ENCODE results near the gene PTDSS2.
"Not testable (repeated sequence)": the region's sequence is repeated elsewhere in the genome, so short reads cannot be mapped to it uniquely, and the experiment has no call there.

The PTDSS2 gene

GRCh38 chr11:508956-509355, 58.9 kb downstream of the PTDSS2 start:
- no peak for DNase-seq

- DNase-seq: no peak
These were observed 62.9 kb downstream of the PTDSS2 start for GRCh38 chr11:512761-513595.

GRCh38 chr11:514606-515005, 64.5 kb downstream of the PTDSS2 start:
- no peak for DNase-seq

DNA sequence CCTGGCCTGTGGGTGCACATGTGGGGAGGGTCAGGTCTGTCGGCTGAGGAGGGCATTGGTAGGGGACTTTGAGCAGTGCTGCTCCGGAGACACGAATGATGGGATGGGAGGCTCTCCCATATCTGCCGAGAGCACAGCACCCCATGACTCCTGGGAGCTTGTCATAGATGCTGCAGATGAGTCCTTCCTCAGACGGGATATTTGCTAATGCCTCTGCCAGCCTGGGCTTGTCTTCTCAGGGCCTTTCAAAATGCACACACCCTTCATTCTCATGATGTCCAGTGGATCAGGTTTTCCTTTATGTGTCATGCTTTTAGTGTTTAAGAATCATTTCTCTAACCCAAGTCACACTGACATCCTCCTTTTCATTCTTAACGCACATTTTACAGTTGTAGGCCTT, 65.1 kb downstream of the PTDSS2 start:
- no peak for DNase-seq

GRCh38 chr11:516400-516799, 66.3 kb downstream of the PTDSS2 start:
- DNase-seq: no peak

DNA sequence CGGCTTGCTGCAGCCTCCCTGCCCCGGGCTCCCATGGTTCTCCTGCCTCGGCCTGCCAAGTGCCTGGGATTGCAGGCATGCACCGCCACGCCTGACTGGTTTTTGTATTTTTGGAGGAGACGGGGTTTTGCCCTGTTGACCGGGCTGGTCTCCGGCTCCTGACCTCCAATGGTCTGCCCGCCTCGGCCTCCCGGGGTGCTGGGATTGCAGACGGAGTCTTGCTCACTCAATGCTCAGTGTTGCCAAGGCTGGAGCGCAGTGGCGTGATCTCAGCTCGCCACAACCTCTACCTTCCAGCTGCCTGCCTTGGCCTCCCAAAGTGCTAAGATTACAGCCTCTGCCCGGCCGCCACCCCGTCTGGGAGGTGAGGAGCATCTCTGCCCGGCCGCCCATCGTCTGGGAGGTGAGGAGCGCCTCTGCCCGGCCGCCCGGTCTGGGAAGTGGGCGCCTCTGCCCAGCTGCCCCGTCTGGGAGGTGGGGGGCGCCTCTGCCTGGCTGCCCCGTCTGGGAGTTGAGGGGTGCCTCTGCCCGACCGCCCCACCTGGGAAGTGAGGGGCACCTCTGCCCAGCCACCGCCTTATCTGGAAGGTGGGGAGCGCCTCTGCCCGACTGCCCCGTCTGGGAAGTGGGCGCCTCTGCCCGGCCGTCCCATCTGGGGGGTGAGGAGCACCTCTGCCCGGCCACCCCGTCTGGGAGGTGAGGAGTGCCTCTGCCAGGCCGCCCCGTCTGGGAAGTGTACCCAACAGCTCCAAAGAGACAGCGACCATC, 67.0 kb downstream of the PTDSS2 start:
- DNase-seq: not testable (repeated sequence)

- peak; percentile 88 for DNase-seq
These were observed 68.6 kb downstream of the PTDSS2 start for GRCh38 chr11:518463-519202.

DNA sequence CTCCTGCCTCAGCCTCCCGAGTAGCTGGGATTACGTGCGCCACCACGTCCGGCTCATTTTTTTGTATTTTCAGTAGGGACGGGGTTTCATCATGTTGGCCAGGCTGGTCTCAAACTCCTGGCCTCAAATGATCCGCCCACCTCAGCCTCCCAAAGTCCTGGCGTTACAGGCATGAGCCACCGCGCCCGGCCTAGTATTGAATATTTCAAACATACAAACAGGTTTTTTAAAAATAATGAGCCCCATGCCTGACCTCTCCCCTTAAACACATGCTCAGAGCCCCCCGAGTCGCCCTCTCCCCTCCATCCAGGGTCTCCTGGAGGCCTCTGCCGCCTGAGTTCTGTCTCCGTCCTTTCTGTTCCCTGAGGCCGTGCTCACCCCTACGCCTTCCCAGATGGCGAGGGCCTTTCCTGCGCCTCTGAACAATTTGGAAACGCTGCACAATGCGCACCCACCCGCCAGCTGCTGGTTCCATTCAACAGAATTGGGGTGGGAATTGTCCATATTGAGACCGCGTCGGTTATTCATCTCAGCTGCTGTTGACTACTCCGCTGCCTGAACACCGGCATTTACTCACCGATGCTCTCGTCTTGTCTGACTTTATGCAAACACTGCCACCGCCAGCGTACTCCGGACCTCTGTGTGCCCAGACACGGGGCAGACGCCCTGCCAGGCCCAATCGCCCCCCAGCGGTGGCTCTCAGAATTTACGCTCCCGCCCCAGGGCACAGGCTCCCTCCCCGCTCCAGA, 70.5 kb downstream of the PTDSS2 start:
- peak; percentile 13 for DNase-seq

DNA sequence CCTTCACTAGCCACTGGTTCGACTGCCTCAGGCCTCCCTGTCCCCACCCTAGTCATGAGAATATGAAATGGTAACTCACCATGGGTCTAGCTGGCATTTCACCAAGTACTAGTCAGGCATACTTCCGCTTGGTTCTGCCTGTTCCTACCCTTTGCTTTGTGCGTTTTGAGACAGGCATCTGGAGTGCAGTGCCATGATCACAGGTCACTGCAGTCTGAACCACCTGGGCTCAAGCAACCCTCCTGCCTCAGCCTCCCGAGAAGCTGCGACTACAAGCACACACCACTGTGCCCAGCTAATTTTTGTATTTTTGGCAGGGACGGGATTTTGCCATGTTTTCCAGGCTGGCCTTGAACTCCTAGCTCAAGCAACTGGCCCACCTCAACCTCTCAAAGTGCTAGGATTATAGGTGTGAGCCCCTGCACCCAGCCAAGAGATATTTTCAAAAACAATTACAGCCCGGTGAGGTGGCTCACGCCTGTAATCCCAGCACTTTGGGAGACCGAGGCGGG, 71.2 kb downstream of the PTDSS2 start:
- DNase-seq: no peak

DNA sequence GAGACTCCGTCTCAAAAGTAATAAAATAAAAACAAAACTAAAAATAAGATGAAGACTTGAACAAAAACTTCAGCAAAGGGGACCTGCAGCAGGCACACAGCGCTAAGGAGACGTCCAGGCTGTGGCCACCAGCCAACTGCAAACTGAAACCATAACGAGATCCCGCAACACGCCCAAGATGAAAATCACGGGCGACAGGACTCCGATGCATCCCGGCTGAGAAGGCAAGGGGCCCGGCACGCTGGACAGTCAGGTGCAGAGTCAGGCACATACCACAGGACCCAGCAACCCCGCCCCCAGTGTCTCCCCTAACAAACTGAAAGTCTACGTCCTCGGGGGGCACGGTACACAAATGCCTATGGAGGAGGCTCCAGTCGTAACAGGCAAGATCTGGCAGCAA, 76.1 kb downstream of the PTDSS2 start:
- no peak for DNase-seq

DNA sequence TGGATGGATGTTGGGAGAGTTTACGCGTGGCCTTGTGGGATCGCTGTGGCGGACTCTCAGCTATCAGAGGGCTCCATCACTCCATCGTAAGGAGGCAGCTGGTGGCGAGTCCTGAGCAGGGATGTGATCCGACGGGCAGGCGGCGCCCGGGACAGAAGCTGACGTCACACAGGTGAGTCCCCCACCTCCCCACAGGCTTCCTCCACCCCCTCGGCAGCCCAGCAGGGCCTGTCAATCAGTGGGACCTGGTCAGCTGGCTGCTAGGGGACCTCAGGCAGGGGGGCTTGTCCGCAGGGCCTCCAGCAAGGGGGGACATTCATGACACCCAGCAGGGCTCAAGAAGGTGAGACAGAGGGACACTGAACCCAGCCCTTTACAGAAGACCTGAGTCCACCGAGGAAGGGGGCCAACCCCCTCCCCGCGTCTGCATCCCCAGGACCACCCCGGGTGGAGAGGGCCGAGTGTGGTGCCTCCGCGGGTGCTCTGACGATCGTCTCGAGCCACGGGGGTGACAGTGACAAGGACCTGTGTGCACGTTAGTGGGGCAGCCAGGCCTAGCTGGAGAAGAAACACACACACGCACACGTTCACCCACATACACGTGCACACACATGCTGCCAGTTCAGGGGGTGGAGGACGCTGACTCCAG, 78.2 kb downstream of the PTDSS2 start:
- DNase-seq: no peak

DNA sequence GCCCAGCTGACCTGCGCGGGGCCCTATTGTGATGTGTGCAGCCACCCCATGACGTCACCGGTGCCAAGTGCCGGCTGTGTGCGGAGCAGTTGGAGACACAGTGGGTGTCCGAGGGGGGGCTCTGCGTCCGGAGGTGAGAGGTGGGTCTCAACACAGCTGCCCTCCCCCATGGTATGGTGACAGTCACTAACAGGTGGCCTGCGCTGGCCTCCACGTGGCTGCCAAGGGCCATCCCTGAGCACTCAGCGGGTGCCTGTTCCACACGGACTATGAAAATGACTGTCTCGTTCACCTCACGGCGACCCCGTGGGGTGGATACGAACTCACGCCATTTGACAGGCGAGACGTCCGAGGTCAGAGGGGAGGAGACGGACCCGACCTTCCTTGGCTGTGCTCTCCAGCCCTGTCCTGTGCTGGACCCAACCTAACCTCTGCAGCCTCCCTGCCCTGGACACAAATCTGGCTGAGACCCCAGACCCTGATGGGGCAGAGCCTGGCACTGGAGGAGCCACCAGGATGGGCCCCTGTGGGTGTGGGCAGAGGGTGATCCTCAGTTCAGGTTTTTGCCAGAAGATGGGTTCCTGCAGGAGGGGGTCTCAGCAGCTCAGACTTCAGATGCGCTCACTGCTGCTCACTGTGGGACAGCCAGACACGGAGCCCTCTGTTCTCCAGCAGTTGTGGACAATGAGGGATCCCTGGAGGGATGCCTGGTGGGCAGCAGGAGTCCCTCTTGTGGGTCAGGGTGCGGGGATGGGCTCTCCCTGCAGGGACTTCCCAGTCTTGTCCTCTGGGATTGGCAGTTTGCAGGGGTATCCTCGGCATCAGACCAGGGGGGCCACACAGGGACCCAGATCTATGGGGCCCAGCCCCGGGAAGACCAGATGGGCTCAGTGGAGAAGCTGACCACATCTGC, 79.0 kb downstream of the PTDSS2 start:
- no peak for DNase-seq

DNA sequence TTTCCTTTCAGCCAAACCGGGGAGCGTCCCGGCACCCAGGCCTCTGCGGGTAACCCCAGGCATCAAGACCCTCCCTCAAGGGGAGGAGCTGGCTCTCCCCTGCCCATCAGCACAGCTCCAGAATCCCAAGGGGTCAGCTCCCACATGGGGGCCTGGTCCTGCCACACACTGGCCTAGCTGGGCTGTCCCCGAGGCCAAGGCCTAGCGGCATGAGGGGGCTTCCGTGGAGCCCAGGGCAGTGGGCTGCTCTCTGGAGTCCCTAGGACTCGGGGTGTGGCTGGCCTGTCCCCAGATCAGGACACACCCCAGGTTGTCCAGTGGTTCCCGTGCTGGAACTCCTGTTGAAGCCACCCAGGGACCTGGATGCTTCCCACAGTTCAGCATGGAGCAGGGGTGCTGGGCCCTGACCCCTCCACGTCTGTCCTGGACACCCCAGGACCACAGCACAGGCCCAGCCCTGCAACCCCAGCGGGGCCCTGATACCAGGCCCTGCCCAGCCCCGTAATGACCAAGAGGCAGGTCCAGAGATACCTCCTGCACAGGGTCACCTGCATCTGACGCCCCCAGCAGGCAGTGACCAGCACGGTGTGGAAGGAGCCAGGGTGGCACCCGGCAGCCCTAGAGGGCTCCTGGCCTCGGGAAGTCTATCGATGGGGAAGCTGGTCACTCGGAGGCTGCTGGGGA, 79.8 kb downstream of the PTDSS2 start:
- no peak for DNase-seq

GRCh38 chr11:530960-531831, 81.1 kb downstream of the PTDSS2 start:
- no peak for DNase-seq

GRCh38 chr11:531919-532526, 81.9 kb downstream of the PTDSS2 start:
- no peak for DNase-seq

- no peak for DNase-seq
These were observed 82.5 kb downstream of the PTDSS2 start for GRCh38 chr11:532527-532985.

GRCh38 chr11:532986-533585, 83.0 kb downstream of the PTDSS2 start:
- DNase-seq: no peak
